H1 (cell line): ENCODE results near the gene GABRR1. TPM values are rescaled to one million over a fixed set of nuclear protein-coding genes. Genes with fewer than 3 reads are reported as not detected.

Source experiments
- EP300 ChIP-seq, 2 experiments: IDR thresholded peaks; 1 replicate in 1 of 2; 2 replicates in 1 of 2; pipeline ENCODE4 v1.6.1; 2011 to 2012; ENCODE audit warnings: low read depth in 2 of 2, low read length in 2 of 2, mild to moderate bottlenecking in 2 of 2, borderline replicate concordance in 1 of 2, inconsistent platforms in 1 of 2, moderate library complexity in 1 of 2
- GTF2F1 ChIP-seq: IDR thresholded peaks from 2 replicates; pipeline ENCODE4 v1.6.1; 2012; ENCODE audit warnings: low read depth, low read length, improper control_type of control experiment, borderline replicate concordance
- KDM1A ChIP-seq: fragments of 200-600, 300-600 bp; sonication (generic); IDR thresholded peaks from 2 replicates; pipeline ENCODE4 v1.7.1; 2016; ENCODE audit warnings: mild to moderate bottlenecking, low read length, borderline replicate concordance
- NANOG ChIP-seq: IDR thresholded peaks from 2 replicates; pipeline ENCODE4 v1.6.1; 2011; ENCODE audit warnings: low read length, low read depth, mild to moderate bottlenecking, inconsistent platforms; ENCODE audit not compliant: insufficient read depth, poor library complexity, severe bottlenecking
- NRF1 ChIP-seq: IDR thresholded peaks from 2 replicates; pipeline ENCODE4 v1.6.1; 2011; ENCODE audit warnings: mild to moderate bottlenecking, low read depth, low read length, improper control_type of control experiment
- SP2 ChIP-seq: IDR thresholded peaks from 2 replicates; pipeline ENCODE4 v1.6.1; 2012; ENCODE audit warnings: mild to moderate bottlenecking, low read length, inconsistent platforms
- TAF7 ChIP-seq: optimal IDR thresholded peaks from 2 replicates; pipeline ENCODE3; 2011; ENCODE audit warnings: low read depth, mild to moderate bottlenecking, inconsistent platforms, low read length, moderate library complexity, borderline replicate concordance
- USF2 ChIP-seq: IDR thresholded peaks from 2 replicates; pipeline ENCODE4 v1.6.1; 2011; ENCODE audit warnings: low read length, improper control_type of control experiment
- polyA plus RNA-seq, 7 experiments: library from polyadenylated mRNA; depleted of rRNA in 3 of 7; stranded (reverse) in 5 of 7; unstranded in 2 of 7; fragments of >200 nt in 5 of 7; fragments of 200-250 nt in 2 of 7; gene quantifications; 1 replicate in 5 of 7; 2 replicates in 1 of 7; 4 replicates in 1 of 7; pipeline versions ENCODE4 v1.2.1 to v1.2.3, GENCODE V29; 2011 to 2013; ENCODE audit warnings: missing spikeins in 2 of 7, mixed read lengths in 2 of 7
- total RNA-seq: library from RNA; stranded (reverse); fragmentation: NEBNext Ultra II Directional; extraction: Animal tissue kit (Norgen Biotek cat#: 25700); gene quantifications from 2 replicates; pipeline ENCODE4 v1.2.1, GENCODE V29; 2021

Gene GABRR1
- total and polyA plus RNA-seq, 2 of the 8 experiments (the other 6 are each of a cell fraction or from before 2014, with no cell fraction given), result 0.60 to 0.63 TPM

- TF ChIP-seq USF2 (no peak), SP2 (no peak), TAF7 (no peak), KDM1A (no peak), GTF2F1 (no peak), NANOG (no peak), EP300 (IDR thresholded peaks at IDR 0.05; ENCODE audit: borderline replicate concordance in 1 of 2, low read depth in 2 of 2, low read length in 2 of 2) (no peak), NRF1 (no peak)
Observed at GRCh38 chr6:89200706-89201215, 16.4 kb downstream of the GABRR1 start (continued).
